HUES64 (cell line): Measurements from ENCODE around the gene CDH2.

ENCODE experiments used
- H3K27ac ChIP-seq: 2 replicates; pipeline ENCODE4 v1.7.0; 2013; ENCODE audit warnings: low read depth, low read length, inconsistent platforms
- H3K27me3 ChIP-seq: 2 replicates; pipeline ENCODE4 v1.6.1; 2013; ENCODE audit warnings: mild to moderate bottlenecking, low read length; ENCODE audit not compliant: insufficient read depth
- H3K36me3 ChIP-seq: 2 replicates; pipeline ENCODE4 v1.6.1; 2013; ENCODE audit warnings: mild to moderate bottlenecking, low read length; ENCODE audit not compliant: insufficient read depth
- H3K4me1 ChIP-seq: 2 replicates; pipeline ENCODE4 v1.6.1; 2013; ENCODE audit warnings: mild to moderate bottlenecking, low read length, moderate library complexity; ENCODE audit not compliant: insufficient read depth
- H3K4me3 ChIP-seq: 2 replicates; pipeline ENCODE4 v1.5.1; 2013; ENCODE audit warnings: mild to moderate bottlenecking, low read length, moderate library complexity
- H3K9ac ChIP-seq: 2 replicates; pipeline ENCODE4 v1.6.1; 2013; ENCODE audit warnings: mild to moderate bottlenecking, low read depth, low read length
- H3K9me3 ChIP-seq: 2 replicates; pipeline ENCODE4 v1.6.1; 2013; ENCODE audit warnings: low read depth, low read length; ENCODE audit not compliant: insufficient read depth
- WGBS: fragments of 150-250, 120-280 bp; methylation state at CpG from one replicate; pipeline ENCODE4 v1.1.7; 2013; ENCODE audit warnings: missing lambda C conversion rate; 5-methylcytosine and 5-hydroxymethylcytosine counted together

The CDH2 gene

DNA sequence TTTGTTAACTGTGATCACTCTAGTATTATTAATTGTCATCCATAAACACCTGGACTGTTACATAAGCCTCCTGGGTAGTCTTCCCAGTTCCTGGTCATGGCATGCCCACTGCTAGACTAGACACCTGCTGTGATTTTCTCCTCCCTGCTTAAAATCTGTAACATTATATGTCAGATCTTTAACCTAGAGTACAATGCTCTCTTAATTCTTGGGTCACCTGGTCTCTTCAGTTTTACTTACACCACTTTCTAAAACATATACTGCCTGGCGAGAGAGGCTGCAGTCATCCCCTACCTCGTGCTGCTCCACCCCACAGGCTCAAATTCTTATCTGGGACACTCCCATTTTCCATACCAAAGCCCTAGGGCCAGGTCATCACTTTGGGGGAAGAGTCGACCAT, 161.3 kb downstream of the CDH2 start:
- Histone ChIP-seq H3K4me1 (peaks cover 12% of the 10 kb centered on the region), H3K4me3 (no peak overlapping the region), H3K9ac (no peak overlapping the region), H3K27me3 (no peaks in the 10 kb centered on the region), H3K27ac (no peak overlapping the region), H3K9me3 (no peaks in the 10 kb centered on the region), H3K36me3 (peaks cover 28% of the 10 kb centered on the region)
- WGBS: 43% methylated on average over 3 of the region's 3 CpGs

DNA sequence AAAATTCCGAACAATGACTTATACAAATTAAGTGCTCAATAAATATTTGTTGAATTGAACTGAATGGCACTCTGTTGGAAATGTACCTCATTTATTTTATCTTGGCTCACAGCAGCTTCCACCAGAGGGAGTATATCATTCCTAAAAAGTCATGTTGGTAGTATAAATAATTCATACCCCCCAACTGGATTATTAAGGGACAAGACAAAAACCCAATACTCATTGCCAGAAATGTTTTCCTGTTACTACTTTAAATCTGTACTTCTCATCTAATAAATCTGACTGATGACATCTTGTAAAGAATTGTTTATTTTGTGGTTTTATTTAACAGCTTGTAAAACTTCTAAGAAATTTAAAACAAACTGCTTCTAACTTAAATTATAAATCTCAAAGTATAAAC, 163.9 kb downstream of the CDH2 start:
- peaks cover 12% of the 10 kb centered on the region for H3K4me1 ChIP-seq
- no peaks in the 10 kb centered on the region for H3K9me3 ChIP-seq
- no peak overlapping the region for H3K9ac ChIP-seq
- no CpG with 5 or more reads among the region's 1 CpG for WGBS
- H3K27ac ChIP-seq: no peak overlapping the region
- H3K4me3 ChIP-seq: no peak overlapping the region
- no peaks in the 10 kb centered on the region for H3K27me3 ChIP-seq
- H3K36me3 ChIP-seq: peaks cover 49% of the 10 kb centered on the region

DNA sequence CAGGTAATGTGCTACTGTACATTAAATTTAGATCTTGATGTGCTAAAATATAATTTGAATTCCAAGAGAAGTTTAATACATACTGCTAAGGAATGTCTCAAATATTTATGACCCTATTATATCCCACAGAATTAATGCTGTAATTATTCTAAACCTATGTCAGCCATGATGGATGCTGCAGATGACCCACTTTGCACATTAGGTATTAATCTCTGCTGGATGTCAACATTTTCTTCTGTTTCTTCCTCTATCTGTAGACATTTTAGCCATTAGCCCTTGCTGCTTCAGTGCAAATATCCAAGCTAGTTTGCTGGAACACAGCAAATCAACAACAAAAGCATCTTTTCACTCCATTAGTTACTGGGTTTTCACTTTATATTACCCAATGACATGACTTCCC, 164.6 kb downstream of the CDH2 start:
- H3K27me3 ChIP-seq: no peaks in the 10 kb centered on the region
- peaks cover 54% of the 10 kb centered on the region for H3K36me3 ChIP-seq
- no peak overlapping the region for H3K9ac ChIP-seq
- no peaks in the 10 kb centered on the region for H3K9me3 ChIP-seq
- H3K27ac ChIP-seq: no peak overlapping the region
- no peak overlapping the region for H3K4me3 ChIP-seq
- peaks cover 12% of the 10 kb centered on the region for H3K4me1 ChIP-seq

DNA sequence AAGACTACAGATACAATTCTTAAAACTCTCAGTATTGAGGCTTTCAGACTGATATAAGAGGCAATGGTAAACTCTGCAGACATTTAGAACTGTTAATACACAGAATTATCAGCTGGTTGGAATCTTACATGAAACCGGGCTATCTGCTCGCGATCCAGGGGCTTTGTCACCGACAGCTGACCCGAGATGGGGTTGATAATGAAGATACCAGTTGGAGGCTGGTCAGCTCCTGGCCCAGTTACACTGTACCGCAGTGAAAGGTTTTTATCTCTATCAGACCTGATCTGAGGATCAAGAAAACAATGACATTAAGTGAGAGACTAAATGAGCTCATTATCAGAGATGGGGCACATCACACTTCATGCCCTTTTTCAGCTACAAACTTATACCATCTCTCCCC, 167.3 kb downstream of the CDH2 start:
- Histone ChIP-seq H3K27ac (no peak overlapping the region), H3K4me1 (peaks cover 12% of the 10 kb centered on the region), H3K36me3 (peaks cover 71% of the 10 kb centered on the region), H3K27me3 (no peaks in the 10 kb centered on the region), H3K4me3 (no peak overlapping the region), H3K9me3 (no peaks in the 10 kb centered on the region), H3K9ac (no peak overlapping the region)
- 93% methylated on average over 6 of the region's 6 CpGs for WGBS

DNA sequence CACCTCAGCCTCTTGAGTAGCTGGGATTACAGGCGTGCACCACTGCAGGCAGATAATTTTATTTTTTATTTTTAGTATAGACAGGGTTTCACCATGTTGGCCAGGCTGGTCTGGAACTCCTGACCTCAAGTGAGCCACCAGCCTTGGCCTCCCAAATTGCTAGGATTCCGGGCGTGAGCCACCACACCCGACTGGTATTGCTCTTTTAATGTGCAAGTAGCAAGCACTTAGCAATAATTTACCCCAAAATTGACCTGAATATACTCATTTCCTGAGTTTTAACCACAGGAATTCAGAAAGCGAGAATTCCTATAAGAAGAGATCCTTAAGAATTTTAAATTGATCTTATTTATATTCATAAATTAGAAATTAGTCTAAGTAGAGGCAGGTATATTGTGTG, 169.1 kb downstream of the CDH2 start:
- WGBS: 92% methylated on average over 4 of the region's 5 CpGs
- Histone ChIP-seq H3K4me1 (peaks cover 12% of the 10 kb centered on the region), H3K27me3 (no peaks in the 10 kb centered on the region), H3K27ac (no peak overlapping the region), H3K9me3 (no peaks in the 10 kb centered on the region), H3K36me3 (peaks cover 80% of the 10 kb centered on the region), H3K9ac (no peak overlapping the region), H3K4me3 (no peak overlapping the region)

DNA sequence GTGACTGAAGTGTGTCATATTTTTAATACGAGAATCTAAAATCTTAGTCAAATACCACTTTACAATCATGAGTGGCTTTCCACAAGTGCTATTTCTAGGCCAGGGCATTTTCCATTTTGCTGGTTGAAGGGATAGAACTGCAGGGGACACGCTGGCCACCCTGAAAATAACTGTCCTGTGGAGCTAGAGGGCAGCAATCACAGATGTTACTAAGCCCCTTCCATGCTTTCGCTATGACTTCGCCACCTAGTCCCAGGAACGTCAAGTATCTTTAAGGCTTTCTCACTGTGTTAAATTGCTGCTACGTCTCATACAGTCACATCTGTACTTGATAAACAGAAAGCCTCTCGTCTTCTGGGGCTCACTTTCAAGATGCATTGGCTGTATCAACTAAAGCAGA, 171.8 kb downstream of the CDH2 start:
- H3K9me3 ChIP-seq: no peaks in the 10 kb centered on the region
- H3K4me3 ChIP-seq: no peak overlapping the region
- H3K9ac ChIP-seq: no peak overlapping the region
- WGBS: 87% methylated on average over 7 of the region's 7 CpGs
- H3K4me1 ChIP-seq: no peaks in the 10 kb centered on the region
- no peak overlapping the region for H3K27ac ChIP-seq
- no peaks in the 10 kb centered on the region for H3K27me3 ChIP-seq
- H3K36me3 ChIP-seq: peaks cover 83% of the 10 kb centered on the region; the same call in 1 of the 2 replicates

DNA sequence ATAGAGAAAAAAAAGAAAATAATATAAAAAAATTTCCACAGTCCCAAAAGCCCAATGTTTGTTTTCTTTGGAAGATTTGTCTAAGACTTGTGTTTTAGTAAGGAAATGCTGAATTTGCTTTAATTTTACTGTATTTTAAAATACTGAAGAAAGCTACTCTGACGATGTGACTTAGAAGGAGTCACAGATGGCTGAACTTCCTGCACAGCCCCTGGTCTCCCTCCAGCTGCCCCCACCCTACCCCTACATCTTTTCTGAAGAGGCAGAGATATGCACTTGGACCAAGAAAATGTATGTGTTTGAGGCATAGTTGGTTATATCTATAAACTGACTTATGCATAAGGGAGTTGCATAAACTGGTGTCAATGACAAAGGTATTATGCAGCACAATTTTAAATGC, 172.3 kb downstream of the CDH2 start:
- Histone ChIP-seq H3K36me3 (peaks cover 80% of the 10 kb centered on the region; the same call in 1 of the 2 replicates), H3K9me3 (no peaks in the 10 kb centered on the region), H3K4me1 (no peaks in the 10 kb centered on the region), H3K4me3 (no peak overlapping the region), H3K27me3 (no peaks in the 10 kb centered on the region), H3K9ac (no peak overlapping the region), H3K27ac (no peak overlapping the region)
- WGBS: 100% methylated on average over 1 of the region's 1 CpG

DNA sequence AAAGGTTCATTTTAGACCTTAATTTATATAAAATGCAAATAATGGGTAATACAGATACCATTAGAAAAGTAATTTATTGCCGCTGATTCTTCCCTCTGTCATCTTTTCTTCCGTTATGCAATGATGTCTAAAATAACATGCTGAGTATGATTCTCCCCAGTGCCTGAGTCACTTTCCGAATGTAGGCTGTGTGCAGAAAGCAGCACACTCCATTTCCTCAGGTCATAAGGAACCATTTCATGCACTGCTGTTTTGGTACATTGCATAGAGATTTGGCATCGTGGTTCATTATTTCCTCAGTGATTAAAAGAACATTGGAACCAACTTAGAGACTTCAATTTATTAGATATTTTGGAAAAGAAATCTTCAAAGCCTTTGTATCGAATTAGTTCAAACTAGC, 173.5 kb downstream of the CDH2 start:
- Histone ChIP-seq H3K36me3 (peaks cover 80% of the 10 kb centered on the region; the same call in 1 of the 2 replicates), H3K4me3 (no peak overlapping the region), H3K27me3 (no peaks in the 10 kb centered on the region), H3K9me3 (no peaks in the 10 kb centered on the region), H3K4me1 (no peaks in the 10 kb centered on the region), H3K9ac (no peak overlapping the region), H3K27ac (no peak overlapping the region)
- 98% methylated on average over 5 of the region's 5 CpGs for WGBS

DNA sequence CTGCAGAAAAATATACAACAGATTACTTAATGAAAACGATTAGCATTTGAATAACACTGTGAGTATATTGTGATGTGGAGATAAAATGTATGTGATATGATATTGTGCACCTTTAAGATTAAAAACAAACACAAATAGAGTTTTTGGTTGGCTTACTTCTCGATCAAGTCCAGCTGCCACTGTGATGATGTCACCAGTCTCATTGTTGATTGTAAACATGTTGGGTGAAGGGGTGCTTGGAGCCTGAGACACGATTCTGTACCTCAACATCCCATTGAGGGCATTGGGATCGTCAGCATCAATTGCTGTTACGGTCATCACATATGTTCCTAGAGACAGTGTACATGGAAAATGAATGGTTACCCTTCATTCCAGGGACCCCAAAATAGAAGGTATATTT, 174.1 kb downstream of the CDH2 start:
- H3K27me3 ChIP-seq: no peaks in the 10 kb centered on the region
- peaks cover 79% of the 10 kb centered on the region; the same call in 1 of the 2 replicates for H3K36me3 ChIP-seq
- no peak overlapping the region for H3K4me3 ChIP-seq
- H3K9ac ChIP-seq: no peak overlapping the region
- no peaks in the 10 kb centered on the region for H3K4me1 ChIP-seq
- H3K27ac ChIP-seq: no peak overlapping the region
- WGBS: 97% methylated on average over 4 of the region's 5 CpGs
- H3K9me3 ChIP-seq: no peaks in the 10 kb centered on the region

DNA sequence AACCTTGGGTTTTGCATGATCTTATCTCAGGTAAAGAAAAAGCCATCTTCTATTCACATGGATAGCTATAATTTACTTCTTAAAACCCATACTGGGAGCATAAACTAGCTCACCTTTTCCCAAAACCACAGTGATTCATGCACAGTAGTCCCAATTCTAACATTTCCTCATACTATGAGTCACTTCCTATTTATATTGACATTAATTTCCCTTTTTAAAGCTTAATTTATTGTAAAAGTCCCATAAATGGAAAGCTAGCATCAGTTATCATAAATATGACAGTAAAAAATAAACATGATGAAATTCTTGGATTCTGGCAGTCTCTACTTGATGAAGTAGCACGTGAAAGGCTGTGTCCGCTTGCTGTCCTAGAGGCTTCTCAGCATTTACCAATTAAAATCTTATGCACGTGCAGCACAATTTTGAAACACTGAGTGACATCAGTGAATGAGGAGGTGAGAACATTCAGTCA, 180.1 kb downstream of the CDH2 start:
- no peak overlapping the region for H3K4me3 ChIP-seq
- H3K36me3 ChIP-seq: peaks cover 66% of the 10 kb centered on the region; the same call in 1 of the 2 replicates
- WGBS: 100% methylated on average over 3 of the region's 3 CpGs
- H3K27me3 ChIP-seq: no peaks in the 10 kb centered on the region
- H3K4me1 ChIP-seq: no peaks in the 10 kb centered on the region
- H3K27ac ChIP-seq: no peak overlapping the region
- H3K9ac ChIP-seq: no peak overlapping the region
- no peaks in the 10 kb centered on the region for H3K9me3 ChIP-seq

DNA sequence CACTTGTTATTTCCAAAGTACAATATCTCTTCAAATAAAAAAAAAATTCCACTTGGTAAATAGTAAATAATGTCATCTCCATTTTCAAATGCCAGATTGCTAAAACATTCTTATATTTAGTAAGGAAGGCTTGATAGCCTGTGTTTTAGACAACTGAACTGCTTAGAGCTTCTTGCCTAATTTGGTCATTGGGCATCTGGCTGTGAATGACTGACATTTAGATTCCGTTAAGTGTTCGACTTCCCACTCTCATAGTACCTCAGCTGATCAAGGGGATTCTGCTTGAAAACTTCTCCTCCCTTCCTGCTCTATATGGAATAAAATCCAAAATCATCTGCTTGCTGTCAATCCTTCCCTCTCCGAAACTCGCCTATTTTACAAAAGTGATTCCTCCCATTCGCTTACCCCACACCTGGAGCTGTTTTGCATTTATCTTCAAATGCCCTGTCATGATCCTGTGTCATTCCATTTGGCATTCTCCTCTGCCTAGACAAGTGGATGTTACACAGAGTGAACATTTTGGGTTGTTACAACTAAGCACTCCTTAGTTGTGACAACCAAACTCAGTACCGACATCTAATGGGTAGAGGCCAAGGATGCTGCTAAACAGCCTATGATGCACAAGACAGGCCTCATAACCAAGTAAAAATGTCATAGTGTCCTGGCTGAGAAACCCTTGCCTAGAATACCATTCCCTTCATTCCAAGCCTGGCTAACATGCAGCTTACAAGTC, 181.0 kb downstream of the CDH2 start:
- peaks cover 66% of the 10 kb centered on the region; the same call in 1 of the 2 replicates for H3K36me3 ChIP-seq
- no peak overlapping the region for H3K9ac ChIP-seq
- H3K9me3 ChIP-seq: no peaks in the 10 kb centered on the region
- H3K4me3 ChIP-seq: no peak overlapping the region
- WGBS: 94% methylated on average over 6 of the region's 6 CpGs
- H3K27me3 ChIP-seq: no peaks in the 10 kb centered on the region
- H3K4me1 ChIP-seq: no peaks in the 10 kb centered on the region
- H3K27ac ChIP-seq: no peak overlapping the region

DNA sequence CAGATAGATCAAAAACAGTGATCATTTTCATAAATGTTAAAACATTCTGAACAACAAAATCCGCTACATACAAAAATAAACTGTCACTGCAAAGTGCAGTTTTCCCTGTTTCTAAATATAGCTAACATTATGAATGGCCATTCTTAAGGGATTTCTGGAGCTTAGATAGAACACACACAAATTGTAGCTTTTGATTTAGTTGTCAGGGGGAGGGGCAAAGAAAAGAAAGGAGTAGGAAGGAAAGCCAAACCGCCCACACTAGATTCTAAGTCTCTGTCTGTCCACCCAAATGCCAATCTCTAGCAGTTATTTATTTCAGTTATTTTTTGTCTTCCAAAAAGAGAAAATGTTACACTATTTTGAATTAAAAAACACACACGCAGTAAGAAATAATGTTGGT, 182.4 kb downstream of the CDH2 start:
- Histone ChIP-seq H3K4me1 (no peaks in the 10 kb centered on the region), H3K9me3 (no peaks in the 10 kb centered on the region), H3K9ac (no peak overlapping the region), H3K36me3 (peaks cover 66% of the 10 kb centered on the region; the same call in 1 of the 2 replicates), H3K27ac (no peak overlapping the region), H3K4me3 (no peak overlapping the region), H3K27me3 (no peaks in the 10 kb centered on the region)
- WGBS: 0% methylated on average over 1 of the region's 3 CpGs
